ENCODE data around the gene TM9SF3. TPM values are rescaled to one million over a fixed set of nuclear protein-coding genes. Genes with fewer than 3 reads are reported as not detected.

Gene TM9SF3
- total RNA-seq, 1 donor from 2014 or later: 61.3 TPM

GRCh38 chr10:96588060-96588554 is 1.3 kb upstream of the TM9SF3 start:
- peak overlapping the region; percentile 99 for H3K27ac ChIP-seq (replicated peaks)
- H3K36me3 ChIP-seq: no peaks in the 10 kb centered on the region
- no peaks in the 10 kb centered on the region for H3K9me3 ChIP-seq (replicated peaks)
- peak overlapping the region; percentile 87 for H3K4me3 ChIP-seq
- H3K27me3 ChIP-seq (ENCODE audit: low read depth): no peaks in the 10 kb centered on the region
- H3K4me1 ChIP-seq: peaks cover 54% of the 10 kb centered on the region
- TF ChIP-seq, protein P1, sequence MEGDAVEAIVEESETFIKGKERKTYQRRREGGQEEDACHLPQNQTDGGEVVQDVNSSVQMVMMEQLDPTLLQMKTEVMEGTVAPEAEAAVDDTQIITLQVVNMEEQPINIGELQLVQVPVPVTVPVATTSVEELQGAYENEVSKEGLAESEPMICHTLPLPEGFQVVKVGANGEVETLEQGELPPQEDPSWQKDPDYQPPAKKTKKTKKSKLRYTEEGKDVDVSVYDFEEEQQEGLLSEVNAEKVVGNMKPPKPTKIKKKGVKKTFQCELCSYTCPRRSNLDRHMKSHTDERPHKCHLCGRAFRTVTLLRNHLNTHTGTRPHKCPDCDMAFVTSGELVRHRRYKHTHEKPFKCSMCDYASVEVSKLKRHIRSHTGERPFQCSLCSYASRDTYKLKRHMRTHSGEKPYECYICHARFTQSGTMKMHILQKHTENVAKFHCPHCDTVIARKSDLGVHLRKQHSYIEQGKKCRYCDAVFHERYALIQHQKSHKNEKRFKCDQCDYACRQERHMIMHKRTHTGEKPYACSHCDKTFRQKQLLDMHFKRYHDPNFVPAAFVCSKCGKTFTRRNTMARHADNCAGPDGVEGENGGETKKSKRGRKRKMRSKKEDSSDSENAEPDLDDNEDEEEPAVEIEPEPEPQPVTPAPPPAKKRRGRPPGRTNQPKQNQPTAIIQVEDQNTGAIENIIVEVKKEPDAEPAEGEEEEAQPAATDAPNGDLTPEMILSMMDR (IDR thresholded peaks at IDR 0.05; ENCODE audit: borderline replicate concordance): no peak
- intact Hi-C loops (cut with micrococcal nuclease): no loop called here
- DNase-seq: no peak

- Histone ChIP-seq H3K4me1 (peaks cover 60% of the 10 kb centered on the region), H3K9me3 (replicated peaks) (no peaks in the 10 kb centered on the region), H3K27me3 (ENCODE audit: low read depth) (no peaks in the 10 kb centered on the region), H3K27ac (replicated peaks) (peak overlapping the region; percentile 99), H3K36me3 (no peaks in the 10 kb centered on the region), H3K4me3 (peak overlapping the region; percentile 87)
- intact Hi-C loops (cut with micrococcal nuclease): no loop called here
- no peak for DNase-seq
- TF ChIP-seq, protein P1 (IDR thresholded peaks at IDR 0.05; ENCODE audit: borderline replicate concordance): no peak
These were observed 650 bp upstream of the TM9SF3 start for GRCh38 chr10:96587264-96588059.

DNA sequence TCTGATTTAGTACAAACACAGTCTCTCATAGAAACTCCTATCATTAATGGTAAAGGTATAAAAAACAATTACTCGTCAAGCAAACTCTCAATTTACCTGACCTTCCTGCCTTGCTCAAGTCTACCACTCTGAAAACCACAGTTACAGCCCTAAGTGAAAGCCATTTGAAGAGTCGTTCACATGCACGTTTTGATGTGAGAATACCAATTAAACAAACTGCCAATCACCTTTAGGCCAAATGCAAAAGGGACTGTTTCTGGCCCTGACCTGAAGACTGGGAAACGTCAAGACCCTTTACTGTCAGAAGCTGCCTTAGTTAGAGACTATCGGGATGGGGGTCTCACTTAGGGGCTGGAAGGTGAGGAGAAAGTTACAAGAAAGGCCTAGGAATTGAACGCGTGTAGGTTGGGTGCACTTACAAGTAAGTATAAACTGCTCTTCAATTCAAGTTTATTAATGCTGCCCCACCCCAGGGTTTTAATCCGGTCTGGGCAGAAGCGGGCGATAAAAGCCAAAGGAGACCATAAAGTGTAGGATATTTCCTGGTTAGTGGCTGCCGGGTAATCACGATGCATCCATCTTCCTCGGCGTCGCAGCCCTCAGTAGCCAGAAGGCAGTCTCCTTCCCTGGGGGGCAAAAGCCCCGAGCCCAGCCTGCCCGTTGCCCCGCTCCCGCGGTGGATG is 935 bp downstream of the TM9SF3 start:
- H3K27ac ChIP-seq (replicated peaks): peak overlapping the region; percentile 99
- H3K9me3 ChIP-seq (replicated peaks): no peaks in the 10 kb centered on the region
- peaks cover 76% of the 10 kb centered on the region for H3K4me1 ChIP-seq
- no peak for DNase-seq
- H3K4me3 ChIP-seq: peak overlapping the region; percentile 87
- no peaks in the 10 kb centered on the region for H3K27me3 ChIP-seq (ENCODE audit: low read depth)
- no peaks in the 10 kb centered on the region for H3K36me3 ChIP-seq
- TF ChIP-seq, protein P1 (IDR thresholded peaks at IDR 0.05; ENCODE audit: borderline replicate concordance): no peak
- intact Hi-C loops (cut with micrococcal nuclease): no loop called here

- H3K9me3 ChIP-seq (replicated peaks): no peaks in the 10 kb centered on the region
- intact Hi-C loops (cut with micrococcal nuclease): no loop called here
- no peaks in the 10 kb centered on the region for H3K36me3 ChIP-seq
- H3K27me3 ChIP-seq (ENCODE audit: low read depth): no peaks in the 10 kb centered on the region
- DNase-seq: no peak
- peaks cover 88% of the 10 kb centered on the region for H3K4me1 ChIP-seq
- peak overlapping the region; percentile 87 for H3K4me3 ChIP-seq
- TF ChIP-seq, protein P1 (IDR thresholded peaks at IDR 0.05; ENCODE audit: borderline replicate concordance): no peak
- H3K27ac ChIP-seq (replicated peaks): no peak overlapping the region
These were observed 2.3 kb downstream of the TM9SF3 start for GRCh38 chr10:96584474-96584873.

GRCh38 chr10:96584035-96584434 is 2.8 kb downstream of the TM9SF3 start:
- Histone ChIP-seq H3K4me1 (peaks cover 92% of the 10 kb centered on the region), H3K9me3 (replicated peaks) (no peaks in the 10 kb centered on the region), H3K36me3 (no peaks in the 10 kb centered on the region), H3K27me3 (ENCODE audit: low read depth) (no peaks in the 10 kb centered on the region), H3K27ac (replicated peaks) (no peak overlapping the region), H3K4me3 (no peak overlapping the region)
- no peak for DNase-seq
- intact Hi-C loops (cut with micrococcal nuclease): no loop called here
- TF ChIP-seq, protein P1 (IDR thresholded peaks at IDR 0.05; ENCODE audit: borderline replicate concordance): no peak

All from left ventricle myocardium inferior (tissue), 1 donor.